IMR-90 (cell line): ENCODE results near the gene FSD1L.

Experiments used
- CEBPB ChIP-seq: IDR thresholded peaks from 2 replicates; pipeline ENCODE4 v1.6.1; 2012; ENCODE audit warnings: low read depth, low read length, improper control_type of control experiment
- CTCF ChIP-seq: conservative IDR thresholded peaks from 2 replicates; pipeline ENCODE4 v1.5.1; 2012; ENCODE audit warnings: mild to moderate bottlenecking, low read depth, low read length, improper control_type of control experiment
- ELK1 ChIP-seq: fragments of 150-350 bp; IDR thresholded peaks from 2 replicates; pipeline ENCODE4 v1.6.1; 2016; ENCODE audit warnings: low read depth, mild to moderate bottlenecking, low read length, moderate library complexity, borderline replicate concordance
- FOS ChIP-seq: fragments of 150-350 bp; IDR thresholded peaks from 2 replicates; pipeline ENCODE4 v1.6.1; 2016; ENCODE audit warnings: low read depth, low read length
- MAFK ChIP-seq: IDR thresholded peaks from 2 replicates; pipeline ENCODE4 v1.6.1; 2012; ENCODE audit warnings: low read depth, low read length, improper control_type of control experiment
- MAZ ChIP-seq: IDR thresholded peaks from 2 replicates; pipeline ENCODE4 v1.6.1; 2012; ENCODE audit warnings: low read depth, mild to moderate bottlenecking, low read length, improper control_type of control experiment, moderate library complexity, borderline replicate concordance
- MXI1 ChIP-seq: IDR thresholded peaks from 2 replicates; pipeline ENCODE4 v1.6.1; 2012; ENCODE audit warnings: low read depth, mild to moderate bottlenecking, low read length, moderate library complexity, borderline replicate concordance
- NFE2L2 ChIP-seq: fragments of 150-350 bp; IDR thresholded peaks from 2 replicates; pipeline ENCODE4 v1.6.1; 2016; ENCODE audit warnings: low read depth, mild to moderate bottlenecking, low read length
- POLR2A ChIP-seq: IDR thresholded peaks from 2 replicates; pipeline ENCODE4 v1.6.1; 2012; ENCODE audit warnings: mild to moderate bottlenecking, low read depth, low read length
- RAD21 ChIP-seq: IDR thresholded peaks from 2 replicates; pipeline ENCODE4 v1.6.1; 2012; ENCODE audit warnings: low read length, improper control_type of control experiment
- RCOR1 ChIP-seq: IDR thresholded peaks from 2 replicates; pipeline ENCODE4 v1.6.1; 2012; ENCODE audit warnings: mild to moderate bottlenecking, low read length, improper control_type of control experiment; ENCODE audit not compliant: insufficient replicate concordance
- RFX5 ChIP-seq: IDR thresholded peaks from 2 replicates; pipeline ENCODE4 v1.8.0; 2012; ENCODE audit warnings: low read depth, mild to moderate bottlenecking, low read length, moderate library complexity
- SMC3 ChIP-seq: fragments of 150-350 bp; IDR thresholded peaks from 2 replicates; pipeline ENCODE4 v1.6.1; 2016; ENCODE audit warnings: low read depth, mild to moderate bottlenecking, antibody characterized with exemption, low read length, moderate library complexity
- USF2 ChIP-seq: fragments of 150-350 bp; IDR thresholded peaks from 2 replicates; pipeline ENCODE4 v1.6.1; 2017; ENCODE audit warnings: mild to moderate bottlenecking, antibody characterized with exemption, low read length, low read depth

- TF ChIP-seq CTCF (no peak), RCOR1 (no peak), USF2 (no peak), POLR2A (no peak), RAD21 (no peak), ELK1 (no peak), MXI1 (no peak), RFX5 (no peak), MAZ (no peak), CEBPB (no peak), NFE2L2 (no peak), SMC3 (no peak), MAFK (no peak), FOS (no peak)
These were observed 44.1 kb upstream of the FSD1L start for GRCh38 chr9:105403552-105404248.
